ENCODE data around the gene MUC2.

The MUC2 gene

DNA sequence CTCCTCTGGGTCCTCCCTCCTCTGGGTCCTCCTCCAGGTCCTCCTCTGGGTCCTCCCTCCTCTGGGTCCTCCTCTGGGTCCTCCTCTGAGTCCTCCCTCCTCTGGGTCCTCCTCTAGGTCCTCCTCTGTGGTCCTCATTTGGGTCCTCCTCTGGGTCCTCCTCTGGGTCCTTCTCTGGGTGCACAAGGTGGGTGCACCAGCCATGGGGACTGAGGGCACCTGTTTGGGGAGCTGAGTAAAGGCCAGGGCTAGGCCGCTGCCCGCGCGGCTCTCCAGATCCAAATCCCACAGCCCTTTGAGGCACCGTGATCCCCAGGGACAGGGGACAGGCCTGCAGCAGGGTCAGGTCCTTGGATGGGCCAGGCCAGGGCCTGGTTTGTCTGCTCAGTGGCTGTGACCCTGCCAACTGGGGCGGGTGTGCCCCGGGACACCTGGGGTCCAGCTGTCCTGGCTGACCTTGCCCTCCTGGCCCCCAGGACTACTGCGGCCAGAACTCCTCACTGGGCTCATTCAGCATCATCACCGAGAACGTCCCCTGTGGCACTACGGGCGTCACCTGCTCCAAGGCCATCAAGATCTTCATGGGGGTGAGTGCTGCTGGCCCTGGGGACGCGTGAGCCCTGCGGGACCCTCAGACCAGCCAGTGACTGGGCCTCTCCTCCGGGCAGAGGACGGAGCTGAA is 12.7 kb downstream of the MUC2 start:
- no peak for DNase-seq (ENCODE audit: low read depth in 2 of 2)

DNA sequence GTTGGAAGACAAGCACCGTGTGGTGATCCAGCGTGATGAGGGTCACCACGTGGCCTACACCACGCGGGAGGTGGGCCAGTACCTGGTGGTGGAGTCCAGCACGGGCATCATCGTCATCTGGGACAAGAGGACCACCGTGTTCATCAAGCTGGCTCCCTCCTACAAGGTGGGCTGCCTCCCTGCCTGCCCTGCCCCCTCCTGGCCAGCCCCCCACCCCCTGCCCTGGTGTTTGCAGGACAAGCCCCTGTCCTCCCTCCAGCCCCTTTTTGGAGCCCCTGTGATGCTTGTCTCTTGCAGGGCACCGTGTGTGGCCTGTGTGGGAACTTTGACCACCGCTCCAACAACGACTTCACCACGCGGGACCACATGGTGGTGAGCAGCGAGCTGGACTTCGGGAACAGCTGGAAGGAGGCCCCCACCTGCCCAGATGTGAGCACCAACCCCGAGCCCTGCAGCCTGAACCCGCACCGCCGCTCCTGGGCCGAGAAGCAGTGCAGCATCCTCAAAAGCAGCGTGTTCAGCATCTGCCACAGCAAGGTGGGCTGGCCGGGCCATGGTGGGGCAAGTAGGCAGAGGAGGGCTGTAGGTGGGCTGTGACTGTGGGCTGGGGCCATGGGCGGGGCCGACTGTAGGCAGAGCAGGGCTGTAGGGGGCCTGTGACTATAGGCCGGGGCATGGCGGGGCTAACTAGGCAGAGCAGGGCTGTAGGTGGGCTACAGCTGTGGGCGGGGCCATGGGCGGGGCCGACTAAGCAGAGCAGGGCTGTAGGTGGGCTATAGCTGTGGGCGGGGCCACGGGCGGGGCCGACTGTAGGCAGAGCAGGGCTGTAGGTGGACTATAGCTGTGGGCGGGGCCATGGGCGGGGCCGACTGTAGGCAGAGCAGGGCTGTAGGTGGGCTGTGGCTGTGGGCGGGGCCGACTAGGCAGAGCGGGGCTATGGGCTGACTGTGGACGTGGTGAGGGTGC is 13.6 kb downstream of the MUC2 start:
- no peak for DNase-seq (ENCODE audit: low read depth in 2 of 2)

DNA sequence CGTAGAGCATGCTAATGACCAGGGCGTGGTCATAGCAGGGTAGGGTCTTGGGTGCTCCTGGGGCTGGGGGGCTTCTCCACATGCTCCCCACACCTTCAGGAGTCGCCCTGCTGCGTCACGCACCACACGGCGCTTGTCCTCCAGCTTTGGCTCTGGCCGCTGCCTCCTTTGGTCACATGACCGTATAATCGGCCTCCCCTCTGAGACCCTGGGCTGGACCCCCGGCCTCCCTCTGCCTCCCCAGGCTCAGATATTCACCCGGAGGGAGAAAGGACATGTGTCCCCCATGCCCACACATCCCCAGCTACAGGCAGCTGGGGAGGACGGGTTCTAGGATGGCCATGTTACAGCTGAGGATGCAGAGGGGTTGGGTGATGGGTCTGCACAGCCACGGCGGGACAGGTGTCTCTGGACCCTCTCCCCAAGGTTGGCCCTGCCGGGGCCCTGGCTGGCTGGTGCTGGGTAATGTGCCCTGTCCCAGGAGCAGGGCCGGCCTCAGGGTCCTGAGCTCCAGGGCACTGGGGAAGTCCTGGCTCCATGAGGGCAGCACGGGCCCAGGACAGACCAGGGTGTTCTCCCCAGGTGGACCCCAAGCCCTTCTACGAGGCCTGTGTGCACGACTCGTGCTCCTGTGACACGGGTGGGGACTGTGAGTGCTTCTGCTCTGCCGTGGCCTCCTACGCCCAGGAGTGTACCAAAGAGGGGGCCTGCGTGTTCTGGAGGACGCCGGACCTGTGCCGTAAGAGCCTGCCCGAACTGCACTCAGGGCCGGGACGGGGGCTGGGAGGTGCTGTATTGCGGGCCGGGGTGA is 14.5 kb downstream of the MUC2 start:
- DNase-seq (ENCODE audit: low read depth in 2 of 2): no peak

DNA sequence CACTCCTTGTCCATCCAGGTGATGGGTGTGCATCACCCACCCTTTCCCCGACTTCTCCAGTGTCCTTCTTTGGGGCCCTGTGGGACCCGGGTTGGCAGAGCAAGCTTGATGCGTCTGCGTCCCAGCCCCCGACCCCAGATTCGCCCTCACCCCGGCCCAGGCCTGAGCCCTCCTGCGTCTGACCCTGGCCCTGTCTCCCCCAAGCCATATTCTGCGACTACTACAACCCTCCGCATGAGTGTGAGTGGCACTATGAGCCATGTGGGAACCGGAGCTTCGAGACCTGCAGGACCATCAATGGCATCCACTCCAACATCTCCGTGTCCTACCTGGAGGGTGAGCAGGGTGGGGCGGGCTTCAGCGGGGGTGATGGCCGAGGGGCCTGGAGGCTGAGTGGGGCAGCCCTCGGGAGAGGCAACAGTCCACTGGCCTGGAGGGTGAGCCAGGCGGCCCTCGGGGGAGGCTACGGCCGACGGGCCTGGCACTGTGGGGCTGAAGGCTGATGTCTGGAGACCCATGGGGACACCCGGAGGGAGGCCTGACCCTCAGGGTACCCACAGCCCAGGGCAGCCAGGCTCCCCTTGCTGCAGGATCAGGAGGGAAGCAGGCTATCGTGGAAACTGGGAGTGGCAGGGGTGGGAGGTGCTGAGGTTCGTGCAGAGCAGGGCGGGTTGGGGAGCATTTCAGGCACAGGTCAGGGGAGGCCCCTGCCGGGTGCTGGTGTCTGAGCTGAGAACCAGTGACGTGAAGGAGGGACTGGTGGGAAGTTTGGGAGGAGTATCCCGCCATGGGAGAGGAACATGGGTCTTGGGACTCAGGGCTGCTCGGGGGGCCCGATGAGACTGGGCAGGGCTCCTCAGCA is 15.3 kb downstream of the MUC2 start:
- no peak for DNase-seq (ENCODE audit: low read depth in 2 of 2)

DNA sequence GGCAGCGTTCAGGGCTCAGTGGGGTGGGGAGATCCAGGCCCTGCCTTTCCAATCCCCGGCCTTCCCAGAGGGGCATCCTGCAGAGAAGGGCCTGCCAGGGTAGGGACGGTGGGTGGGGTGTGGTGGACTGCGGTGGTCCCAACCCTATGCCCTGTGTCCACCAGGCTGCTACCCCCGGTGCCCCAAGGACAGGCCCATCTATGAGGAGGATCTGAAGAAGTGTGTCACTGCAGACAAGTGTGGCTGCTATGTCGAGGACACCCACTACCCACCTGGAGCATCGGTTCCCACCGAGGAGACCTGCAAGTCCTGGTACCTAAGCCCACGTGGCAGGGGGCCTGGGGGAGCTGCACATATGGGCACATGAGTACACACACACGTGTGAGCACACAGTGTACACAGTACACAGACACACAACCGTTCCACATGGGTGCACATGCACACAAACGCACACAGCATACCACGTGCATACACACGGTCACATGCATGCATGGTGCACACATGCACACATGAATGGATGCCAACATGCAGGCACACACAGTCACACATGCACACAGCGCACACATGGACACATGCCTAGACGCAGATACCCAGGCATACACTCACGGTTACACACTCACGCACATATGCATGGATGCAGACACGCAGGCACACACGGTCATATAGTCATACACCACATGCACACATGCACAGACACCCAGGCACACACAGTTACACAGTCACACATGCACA is 16.1 kb downstream of the MUC2 start:
- DNase-seq (ENCODE audit: low read depth in 2 of 2): no peak

DNA sequence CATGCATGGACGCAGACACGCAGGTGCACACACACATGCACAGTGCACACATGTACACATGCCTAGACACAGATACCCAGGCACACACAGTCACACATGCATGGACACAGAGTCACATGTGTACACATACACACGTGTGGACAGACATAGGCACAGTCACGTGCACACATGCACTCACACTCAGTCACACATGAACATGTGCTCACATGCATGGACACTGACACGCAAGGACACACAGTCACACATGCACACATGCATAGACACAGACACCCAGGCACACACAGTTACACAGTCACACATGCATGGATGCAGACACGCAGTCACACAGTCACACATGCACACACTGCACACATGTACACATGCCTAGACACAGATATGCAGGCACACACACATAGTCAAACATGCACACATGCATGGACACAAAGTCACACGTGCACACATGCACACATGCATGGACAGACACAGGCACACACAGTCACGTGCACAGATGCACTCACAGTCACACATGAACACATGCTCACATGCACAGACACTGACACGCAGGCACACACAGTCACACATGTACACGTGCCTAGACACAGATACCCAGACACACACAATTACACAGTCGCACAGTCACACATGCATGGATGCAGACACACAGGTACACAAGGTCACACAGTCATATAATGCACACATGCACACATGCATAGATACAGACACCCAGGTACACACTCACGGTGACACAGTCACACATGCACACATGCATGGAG is 16.8 kb downstream of the MUC2 start:
- no peak for DNase-seq (ENCODE audit: low read depth in 2 of 2)

DNA sequence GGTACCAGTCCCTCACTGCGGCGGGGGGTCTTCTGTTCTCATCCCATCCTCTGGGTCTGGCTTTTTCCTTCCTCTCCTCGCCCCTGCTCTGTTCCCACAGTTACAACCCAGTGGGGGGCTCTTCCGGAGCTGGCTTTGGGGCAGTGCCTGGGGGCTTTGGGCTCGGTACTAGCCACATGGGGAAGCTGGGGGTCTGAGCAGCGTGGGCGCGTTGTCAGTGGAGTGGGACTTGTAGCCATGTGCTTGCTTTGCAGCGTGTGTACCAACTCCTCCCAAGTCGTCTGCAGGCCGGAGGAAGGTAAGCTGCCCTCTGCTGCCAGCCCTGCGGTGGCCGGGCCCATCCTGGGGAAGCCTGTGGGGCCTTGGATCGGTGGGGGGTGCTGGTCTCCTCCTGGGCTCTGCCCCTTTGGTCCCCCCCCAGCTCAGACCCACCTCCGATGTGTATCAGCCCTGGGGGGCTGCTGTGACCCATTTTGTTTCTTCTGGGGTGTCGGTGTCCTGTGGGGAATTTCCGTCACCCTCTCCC is 17.5 kb downstream of the MUC2 start:
- DNase-seq (ENCODE audit: low read depth in 2 of 2): no peak

DNA sequence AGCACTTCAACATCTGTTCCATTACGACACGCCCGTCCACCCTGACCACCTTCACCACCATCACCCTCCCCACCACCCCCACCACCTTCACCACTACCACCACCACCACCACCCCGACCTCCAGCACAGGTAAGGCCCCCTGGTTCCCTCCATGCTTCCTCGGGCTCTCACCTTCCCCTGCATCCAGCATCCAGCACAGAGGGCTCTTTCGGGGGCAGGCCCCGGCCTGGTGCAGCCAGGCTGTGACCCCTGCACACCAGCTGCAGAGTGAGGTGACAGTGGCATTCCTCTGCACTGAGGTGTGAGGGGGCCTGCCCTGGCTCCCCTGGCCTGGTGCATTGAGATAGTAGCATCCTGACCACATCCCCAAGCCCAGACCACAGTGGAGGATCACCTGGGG is 18.2 kb downstream of the MUC2 start:
- DNase-seq (ENCODE audit: low read depth in 2 of 2): no peak

DNA sequence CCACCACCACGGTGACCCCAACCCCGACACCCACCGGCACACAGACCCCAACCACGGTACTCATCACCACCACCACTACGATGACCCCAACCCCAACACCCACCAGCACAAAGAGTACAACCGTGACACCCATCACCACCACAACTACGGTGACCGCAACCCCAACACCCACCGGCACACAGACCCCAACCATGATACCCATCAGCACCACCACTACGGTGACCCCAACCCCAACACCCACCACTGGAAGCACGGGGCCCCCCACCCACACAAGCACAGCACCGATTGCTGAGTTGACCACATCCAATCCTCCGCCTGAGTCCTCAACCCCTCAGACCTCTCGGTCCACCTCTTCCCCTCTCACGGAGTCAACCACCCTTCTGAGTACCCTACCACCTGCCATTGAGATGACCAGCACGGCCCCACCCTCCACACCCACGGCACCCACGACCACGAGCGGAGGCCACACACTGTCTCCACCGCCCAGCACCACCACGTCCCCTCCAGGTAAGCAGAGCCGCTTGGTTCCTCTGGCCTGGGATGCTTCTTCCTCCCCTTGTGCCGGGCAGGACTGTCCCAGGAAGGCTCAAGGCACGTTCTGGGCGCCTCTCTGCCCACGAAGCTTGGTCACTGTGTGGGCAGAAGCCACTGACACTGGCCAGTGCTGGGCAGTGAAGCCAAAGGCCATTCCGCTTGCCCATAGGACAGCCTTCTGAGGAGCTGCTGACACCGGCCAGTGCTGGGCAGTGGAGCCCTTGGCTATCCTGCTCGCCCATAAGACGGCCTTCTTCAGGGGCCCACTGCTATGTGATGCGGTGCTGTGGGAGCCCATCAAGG is 25.1 kb downstream of the MUC2 start:
- DNase-seq (ENCODE audit: low read depth in 2 of 2): no peak

DNA sequence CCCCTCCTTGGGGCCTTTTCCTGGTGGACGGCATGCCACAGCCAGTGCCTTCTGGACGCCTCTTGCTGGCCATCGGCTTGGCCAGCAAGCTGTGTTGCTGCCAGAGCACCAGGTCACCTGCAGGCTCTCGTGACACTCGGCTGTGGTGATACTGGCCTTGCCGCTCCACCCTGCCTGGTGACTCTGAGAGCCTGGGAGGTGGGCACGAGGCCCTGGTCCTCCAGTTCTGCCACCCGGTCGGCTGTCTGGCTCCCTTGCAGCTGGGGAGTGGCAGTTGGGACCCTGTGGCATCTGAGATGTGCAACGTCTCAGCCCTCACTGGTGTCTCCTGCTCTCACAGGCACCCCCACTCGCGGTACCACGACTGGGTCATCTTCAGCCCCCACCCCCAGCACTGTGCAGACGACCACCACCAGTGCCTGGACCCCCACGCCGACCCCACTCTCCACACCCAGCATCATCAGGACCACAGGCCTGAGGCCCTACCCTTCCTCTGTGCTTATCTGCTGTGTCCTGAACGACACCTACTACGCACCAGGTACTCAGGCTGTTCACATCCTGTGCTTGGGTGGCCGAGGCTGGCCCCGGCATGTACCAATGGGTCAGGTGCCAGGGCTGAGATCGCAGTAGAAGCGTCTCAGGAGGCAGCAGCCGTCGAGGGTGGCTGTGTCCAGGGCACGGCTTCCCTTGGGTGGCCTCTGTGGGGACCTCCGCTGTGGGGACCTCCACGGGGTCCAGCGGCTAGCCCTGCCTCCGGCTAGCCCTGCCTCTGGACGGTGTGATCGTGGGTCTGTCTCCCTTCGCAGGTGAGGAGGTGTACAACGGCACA is 26.0 kb downstream of the MUC2 start:
- DNase-seq (ENCODE audit: low read depth in 2 of 2): no peak

DNA sequence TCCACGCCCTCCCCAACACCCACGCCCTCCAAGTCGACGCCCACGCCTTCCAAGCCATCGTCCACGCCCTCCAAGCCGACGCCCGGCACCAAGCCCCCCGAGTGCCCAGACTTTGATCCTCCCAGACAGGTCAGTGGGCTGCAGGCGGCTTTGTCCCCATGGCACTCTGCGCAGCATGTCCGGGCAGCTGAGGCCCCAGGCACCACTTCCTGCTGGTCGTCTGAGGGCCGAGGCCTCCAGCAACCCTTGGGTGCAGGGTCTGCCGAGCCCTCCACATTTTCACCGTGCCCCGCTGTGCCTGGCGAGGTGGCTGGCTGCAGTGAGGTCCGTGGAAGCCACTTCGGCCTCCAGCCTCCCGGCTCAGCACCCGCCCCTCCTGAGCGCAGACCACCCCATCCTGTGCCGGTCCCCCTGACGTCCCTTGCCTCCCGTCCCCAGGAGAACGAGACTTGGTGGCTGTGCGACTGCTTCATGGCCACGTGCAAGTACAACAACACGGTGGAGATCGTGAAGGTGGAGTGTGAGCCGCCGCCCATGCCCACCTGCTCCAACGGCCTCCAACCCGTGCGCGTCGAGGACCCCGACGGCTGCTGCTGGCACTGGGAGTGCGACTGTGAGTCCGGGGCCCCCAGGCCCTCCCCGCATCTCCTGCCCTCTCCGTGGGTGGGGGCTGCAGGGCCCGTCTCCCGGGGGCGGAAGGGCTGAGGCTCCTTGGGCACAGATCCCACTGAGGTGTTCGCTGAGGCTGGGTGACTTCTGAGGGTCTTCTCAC is 26.8 kb downstream of the MUC2 start:
- DNase-seq (ENCODE audit: low read depth in 2 of 2): no peak

DNA sequence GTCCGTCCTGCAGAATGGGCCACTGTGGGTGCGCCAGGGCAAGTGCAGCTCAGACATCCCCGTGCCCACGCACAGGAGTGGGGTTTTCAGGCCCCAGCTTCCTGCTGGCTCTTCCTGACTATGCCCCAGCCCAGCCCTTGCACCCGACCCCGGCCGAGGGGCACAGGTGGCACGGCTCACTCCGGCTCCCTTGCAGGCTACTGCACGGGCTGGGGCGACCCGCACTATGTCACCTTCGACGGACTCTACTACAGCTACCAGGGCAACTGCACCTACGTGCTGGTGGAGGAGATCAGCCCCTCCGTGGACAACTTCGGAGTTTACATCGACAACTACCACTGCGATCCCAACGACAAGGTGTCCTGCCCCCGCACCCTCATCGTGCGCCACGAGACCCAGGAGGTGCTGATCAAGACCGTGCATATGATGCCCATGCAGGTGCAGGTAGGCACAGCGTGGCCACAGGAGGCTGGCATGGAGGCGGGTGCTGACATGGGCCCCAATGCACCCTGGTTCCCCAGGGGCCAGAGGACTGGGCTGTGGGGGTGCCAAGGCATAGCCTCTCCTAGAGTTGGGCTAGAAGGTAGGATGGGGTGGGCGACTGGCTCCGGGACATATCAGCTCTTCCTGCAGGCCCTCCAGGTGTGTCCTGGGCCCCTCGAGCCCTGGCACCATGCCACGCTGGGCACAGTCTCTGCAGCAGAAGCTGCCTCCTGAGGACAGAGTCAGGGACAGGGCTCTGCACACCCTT is 27.7 kb downstream of the MUC2 start:
- DNase-seq (ENCODE audit: low read depth in 2 of 2): no peak

DNA sequence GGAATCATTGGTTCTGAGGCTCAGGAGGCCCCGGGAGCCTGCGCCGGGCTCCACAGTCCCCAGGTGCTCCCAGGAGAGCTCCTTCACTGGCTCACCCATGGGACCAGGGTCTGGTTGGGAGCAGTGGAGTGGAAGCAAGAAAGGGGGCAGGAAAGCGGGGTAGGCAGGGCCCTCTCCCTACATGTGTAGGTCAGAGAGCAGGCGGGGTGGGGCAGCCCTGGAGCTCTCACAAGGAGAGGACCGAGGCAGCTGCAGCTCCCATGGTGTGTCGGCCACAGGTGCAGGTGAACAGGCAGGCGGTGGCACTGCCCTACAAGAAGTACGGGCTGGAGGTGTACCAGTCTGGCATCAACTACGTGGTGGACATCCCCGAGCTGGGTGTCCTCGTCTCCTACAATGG is 28.3 kb downstream of the MUC2 start:
- no peak for DNase-seq (ENCODE audit: low read depth in 2 of 2)

DNA sequence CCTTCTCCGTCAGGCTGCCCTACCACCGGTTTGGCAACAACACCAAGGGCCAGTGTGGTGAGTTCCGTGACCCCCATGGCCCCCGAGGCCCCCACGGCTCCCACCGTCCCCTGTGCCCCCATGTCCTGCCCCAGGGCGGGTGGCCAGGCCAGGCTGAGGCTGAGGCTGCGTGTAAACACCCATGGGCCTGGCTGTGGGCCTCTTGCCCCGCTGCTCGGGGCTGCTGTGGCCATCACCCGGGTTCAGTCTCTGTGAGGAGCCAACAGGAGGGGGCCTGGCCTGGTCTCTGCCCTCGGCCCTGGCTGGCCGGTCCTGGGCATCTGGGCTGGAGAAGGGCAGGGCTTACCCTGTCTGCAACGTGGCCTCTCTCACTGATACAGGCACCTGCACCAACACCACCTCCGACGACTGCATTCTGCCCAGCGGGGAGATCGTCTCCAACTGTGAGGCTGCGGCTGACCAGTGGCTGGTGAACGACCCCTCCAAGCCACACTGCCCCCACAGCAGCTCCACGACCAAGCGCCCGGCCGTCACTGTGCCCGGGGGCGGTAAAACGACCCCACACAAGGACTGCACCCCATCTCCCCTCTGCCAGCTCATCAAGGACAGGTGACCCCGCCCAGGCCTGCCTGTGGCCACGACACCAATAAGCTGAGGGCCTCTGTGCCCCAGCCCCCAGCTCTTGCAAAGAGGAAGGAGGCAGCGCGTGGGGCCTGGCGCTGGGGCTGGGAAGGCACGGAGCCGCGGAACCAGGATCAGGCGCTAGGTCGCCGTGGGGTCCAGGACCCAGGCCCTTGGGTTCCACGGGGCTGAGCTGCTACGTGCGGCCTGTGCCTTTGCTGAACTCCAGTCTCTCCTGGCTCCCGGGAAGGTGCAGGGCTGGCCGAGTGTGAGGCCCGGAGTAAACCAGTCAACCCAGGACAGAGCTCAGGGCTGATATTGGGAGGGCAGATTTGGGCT is 29.0 kb downstream of the MUC2 start:
- DNase-seq (ENCODE audit: low read depth in 2 of 2): no peak

Measured in stimulated activated CD8-positive, alpha-beta memory T cell treated with anti-CD3 and anti-CD28 coated beads, Interleukin-7, amount 100 ng/mL, for 4 hours (primary cell).